ENCODE results near the gene SPATA21.

GRCh38 chr1:16430606-16431005 lies 6.6 kb downstream of the SPATA21 start:
- TF ChIP-seq CTCF (IDR thresholded peaks at IDR 0.05; ENCODE audit: low read depth, low read length, missing input control): no peak
- no peak for TF ChIP-seq GABPA (IDR thresholded peaks at IDR 0.05 in 1 of 2, conservative IDR thresholded peaks at IDR 0.05 in 1 of 2)
- TF ChIP-seq RAD21 (IDR thresholded peaks at IDR 0.05): no peak
- no peak for TF ChIP-seq REST (IDR thresholded peaks at IDR 0.05)
- TF ChIP-seq, protein P1, sequence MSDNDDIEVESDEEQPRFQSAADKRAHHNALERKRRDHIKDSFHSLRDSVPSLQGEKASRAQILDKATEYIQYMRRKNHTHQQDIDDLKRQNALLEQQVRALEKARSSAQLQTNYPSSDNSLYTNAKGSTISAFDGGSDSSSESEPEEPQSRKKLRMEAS (IDR thresholded peaks at IDR 0.05): no peak
- TF ChIP-seq FOXA1 (IDR thresholded peaks at IDR 0.05): no peak
- no peak for TF ChIP-seq NR2F2 (IDR thresholded peaks at IDR 0.05)
- no peak for TF ChIP-seq JUND (IDR thresholded peaks at IDR 0.05)
- TF ChIP-seq, protein P2, sequence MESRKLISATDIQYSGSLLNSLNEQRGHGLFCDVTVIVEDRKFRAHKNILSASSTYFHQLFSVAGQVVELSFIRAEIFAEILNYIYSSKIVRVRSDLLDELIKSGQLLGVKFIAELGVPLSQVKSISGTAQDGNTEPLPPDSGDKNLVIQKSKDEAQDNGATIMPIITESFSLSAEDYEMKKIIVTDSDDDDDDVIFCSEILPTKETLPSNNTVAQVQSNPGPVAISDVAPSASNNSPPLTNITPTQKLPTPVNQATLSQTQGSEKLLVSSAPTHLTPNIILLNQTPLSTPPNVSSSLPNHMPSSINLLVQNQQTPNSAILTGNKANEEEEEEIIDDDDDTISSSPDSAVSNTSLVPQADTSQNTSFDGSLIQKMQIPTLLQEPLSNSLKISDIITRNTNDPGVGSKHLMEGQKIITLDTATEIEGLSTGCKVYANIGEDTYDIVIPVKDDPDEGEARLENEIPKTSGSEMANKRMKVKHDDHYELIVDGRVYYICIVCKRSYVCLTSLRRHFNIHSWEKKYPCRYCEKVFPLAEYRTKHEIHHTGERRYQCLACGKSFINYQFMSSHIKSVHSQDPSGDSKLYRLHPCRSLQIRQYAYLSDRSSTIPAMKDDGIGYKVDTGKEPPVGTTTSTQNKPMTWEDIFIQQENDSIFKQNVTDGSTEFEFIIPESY (IDR thresholded peaks at IDR 0.05): no peak
